Fibroblast of skin of right quadriceps (primary cell): Measurements from ENCODE around the gene C12orf76.
A peak's percentile ranks its signal among the peaks of the same experiment; 100 is the strongest.
"Not testable (repeated sequence)": the region's sequence is repeated elsewhere in the genome, so short reads cannot be mapped to it uniquely, and the experiment has no call there.

Experiments used
- DNase-seq: peaks from one replicate; pipeline ENCODE4 v3.0.0-alpha.2; 2013

Gene C12orf76

DNA sequence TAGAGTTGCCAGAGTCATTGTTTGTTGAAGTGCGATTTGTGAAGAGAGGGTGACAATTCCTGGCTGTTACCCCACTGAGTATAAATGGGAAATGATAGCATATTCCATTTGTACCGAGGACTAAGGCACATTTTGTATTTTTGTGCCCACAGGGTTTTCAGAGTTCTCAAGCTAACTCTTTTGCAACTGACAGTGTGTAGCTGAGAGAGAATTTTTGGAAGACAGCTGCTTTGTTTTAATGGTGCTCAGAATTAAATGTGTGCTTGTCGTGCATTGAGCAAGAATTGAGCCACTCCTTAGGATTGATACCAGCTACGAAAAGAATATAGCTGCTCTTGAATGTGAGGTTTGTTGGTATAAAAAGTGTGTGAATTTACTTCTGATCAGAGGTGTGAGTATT, 27.4 kb downstream of the C12orf76 start:
- DNase-seq = no peak

DNA sequence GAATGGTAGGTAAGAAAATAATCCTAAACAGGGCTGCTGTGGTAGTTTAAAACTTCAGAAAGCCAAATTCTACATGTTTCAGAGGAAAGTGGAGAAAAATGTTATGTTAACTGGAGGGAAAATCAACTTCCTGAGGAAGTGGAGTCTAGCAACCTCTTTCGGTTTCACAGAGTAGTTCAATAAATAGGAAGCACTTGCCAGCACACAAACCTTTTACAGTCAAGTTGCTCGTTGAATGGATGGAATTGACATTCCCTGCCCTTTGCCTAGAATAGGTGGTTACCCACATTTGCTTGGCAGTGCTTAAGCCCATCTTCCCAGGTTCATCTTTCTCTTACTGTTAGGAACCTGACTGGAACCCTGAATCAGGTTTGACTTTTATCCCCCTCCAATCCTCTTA, 33.2 kb downstream of the C12orf76 start:
- no peak for DNase-seq

- no peak for DNase-seq
Observed at GRCh38 chr12:110012659-110013058, 35.7 kb downstream of the C12orf76 start.

- DNase-seq = no peak
Observed at GRCh38 chr12:110012137-110012536, 36.2 kb downstream of the C12orf76 start.

- DNase-seq = no peak
Observed at GRCh38 chr12:110010853-110011723, 37.2 kb downstream of the C12orf76 start.

- not testable (repeated sequence) for DNase-seq
Observed at GRCh38 chr12:110008681-110009398, 39.5 kb downstream of the C12orf76 start.

DNA sequence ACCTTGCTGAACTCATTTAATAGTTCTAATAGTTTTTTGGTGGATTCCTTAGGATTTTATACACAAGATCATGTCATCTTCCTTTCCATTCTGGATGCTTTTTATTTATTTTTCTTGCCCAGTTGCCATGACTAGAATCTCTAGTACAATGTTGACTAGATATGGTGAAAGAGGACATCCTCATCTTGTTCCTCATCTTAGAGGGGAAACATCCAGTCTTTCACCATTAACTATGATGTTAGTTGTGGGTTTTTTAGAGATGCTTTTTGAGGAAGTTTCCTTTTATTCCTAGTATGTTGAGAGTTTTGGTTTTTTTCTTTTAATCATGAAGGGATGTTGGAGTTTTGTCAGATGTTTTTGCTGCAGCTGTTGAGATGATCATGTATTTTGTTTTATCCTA, 40.4 kb downstream of the C12orf76 start:
- DNase-seq = no peak

- no peak for DNase-seq
Observed at GRCh38 chr12:110006115-110006514, 42.2 kb downstream of the C12orf76 start.

DNA sequence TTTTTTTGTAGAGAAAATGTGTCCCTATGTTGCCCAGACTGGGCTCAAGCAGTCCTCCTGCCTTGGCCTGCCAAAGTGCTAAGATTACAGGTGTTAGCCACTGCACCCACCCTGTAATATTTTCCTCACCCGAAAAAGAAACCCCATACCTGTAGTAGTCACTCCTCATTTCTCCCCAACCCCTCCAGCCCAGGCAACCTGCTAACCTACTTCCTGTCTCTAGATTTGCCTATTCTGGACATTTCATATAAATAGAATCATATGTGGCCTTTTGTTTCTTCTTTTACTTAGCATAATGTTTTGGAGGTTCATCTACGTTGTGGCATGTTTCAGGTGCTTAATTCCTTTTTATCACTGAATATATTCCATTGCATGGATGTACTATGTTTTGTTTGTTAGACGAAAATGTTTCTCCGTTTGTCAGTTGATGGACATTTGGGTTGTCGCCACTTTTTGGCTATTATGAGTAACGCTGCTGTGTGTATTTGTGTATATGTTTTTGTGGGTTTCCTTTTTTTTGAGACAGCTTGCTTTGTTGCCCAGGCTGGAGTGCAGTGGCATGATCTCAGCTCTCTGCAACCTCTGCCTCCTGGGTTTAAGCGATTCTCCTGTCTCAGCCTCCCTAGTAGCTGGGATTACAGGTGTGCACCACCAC, 42.9 kb downstream of the C12orf76 start:
- DNase-seq = no peak

DNA sequence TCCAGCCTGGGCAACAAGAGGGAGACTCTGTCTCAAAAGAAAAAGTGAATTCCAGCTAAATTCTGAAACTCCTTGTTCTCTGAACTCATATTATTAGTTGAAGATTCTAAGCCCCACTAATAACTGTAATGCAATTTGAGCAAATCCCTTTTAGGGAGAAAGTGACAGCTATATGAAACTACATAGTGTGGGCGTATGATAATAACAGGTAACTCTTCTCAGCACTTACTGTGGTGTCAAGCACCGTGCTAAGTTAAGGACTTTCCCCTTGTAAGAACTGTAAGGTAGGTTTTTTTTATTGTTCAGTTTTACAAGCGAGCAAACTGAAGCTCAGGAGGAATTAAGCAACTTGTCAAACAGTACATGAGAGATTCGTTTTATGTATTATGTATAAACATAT, 43.7 kb downstream of the C12orf76 start:
- DNase-seq = no peak

- DNase-seq = peak; percentile 36
Observed at GRCh38 chr12:110002676-110003515, 45.4 kb downstream of the C12orf76 start.

DNA sequence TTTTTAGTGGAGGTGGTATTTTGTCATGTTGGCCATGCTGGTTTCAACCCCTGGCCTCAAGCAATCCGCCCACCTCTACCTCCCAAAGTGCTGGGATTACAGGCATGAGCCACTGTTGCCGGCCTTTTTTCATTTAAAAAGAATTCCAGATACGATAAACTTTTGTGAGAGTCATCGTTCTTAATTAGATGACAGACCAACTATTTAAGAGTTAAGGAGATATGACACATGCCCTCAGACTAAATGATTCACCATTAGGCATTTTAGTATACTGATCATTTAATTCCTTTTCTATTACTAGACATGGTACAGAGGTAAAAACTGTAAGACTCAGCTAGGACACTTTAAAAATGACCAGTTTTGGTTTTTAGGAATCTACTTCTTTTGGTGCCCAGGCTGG, 46.7 kb downstream of the C12orf76 start:
- peak; percentile 92 for DNase-seq

GRCh38 chr12:109999983-110000505, 48.3 kb downstream of the C12orf76 start:
- DNase-seq = peak; percentile 37

GRCh38 chr12:109999649-109999971, 48.7 kb downstream of the C12orf76 start:
- no peak for DNase-seq

GRCh38 chr12:109998904-109999648, 49.2 kb downstream of the C12orf76 start, which contains the start of gene ANKRD13A:
ANKRD13A (plus strand) TSS chr12:109999430; CDS start chr12:109999689, 259 bp downstream.
- peak; percentile 96 for DNase-seq

- DNase-seq = peak; percentile 42
Observed at GRCh38 chr12:109998241-109998903, 50.0 kb downstream of the C12orf76 start.

- no peak for DNase-seq
Observed at GRCh38 chr12:109997393-109997792, 50.9 kb downstream of the C12orf76 start.

GRCh38 chr12:109996483-109996853, 51.9 kb downstream of the C12orf76 start:
- no peak for DNase-seq

GRCh38 chr12:109995686-109996482, 52.4 kb downstream of the C12orf76 start, which contains the start of gene GIT2:
GIT2 (minus strand) TSS chr12:109996368; CDS start chr12:109996224, 144 bp downstream.
- DNase-seq = peak; percentile 90

DNA sequence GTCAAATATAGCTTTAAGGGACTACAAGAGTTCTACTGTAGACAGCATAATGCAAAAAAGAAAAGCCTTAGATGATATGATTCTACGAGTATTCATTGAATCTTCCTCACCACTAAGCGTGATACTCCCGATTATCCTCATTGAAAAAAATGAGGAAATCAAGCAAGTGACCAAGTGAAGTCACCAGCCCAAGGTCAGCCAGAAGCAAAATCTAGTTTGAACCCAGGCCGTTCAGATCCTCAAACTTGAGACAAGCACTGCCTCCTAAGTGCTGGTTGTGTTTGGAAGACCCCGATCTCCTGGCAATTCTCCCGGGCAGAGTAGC, 53.0 kb downstream of the C12orf76 start:
- DNase-seq = no peak
